Measurements from ENCODE around the gene CDC42EP1.
"Not testable (repeated sequence)": the region's sequence is repeated elsewhere in the genome, so short reads cannot be mapped to it uniquely, and the experiment has no call there.

The CDC42EP1 gene, protein sequence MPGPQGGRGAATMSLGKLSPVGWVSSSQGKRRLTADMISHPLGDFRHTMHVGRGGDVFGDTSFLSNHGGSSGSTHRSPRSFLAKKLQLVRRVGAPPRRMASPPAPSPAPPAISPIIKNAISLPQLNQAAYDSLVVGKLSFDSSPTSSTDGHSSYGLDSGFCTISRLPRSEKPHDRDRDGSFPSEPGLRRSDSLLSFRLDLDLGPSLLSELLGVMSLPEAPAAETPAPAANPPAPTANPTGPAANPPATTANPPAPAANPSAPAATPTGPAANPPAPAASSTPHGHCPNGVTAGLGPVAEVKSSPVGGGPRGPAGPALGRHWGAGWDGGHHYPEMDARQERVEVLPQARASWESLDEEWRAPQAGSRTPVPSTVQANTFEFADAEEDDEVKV

DNA sequence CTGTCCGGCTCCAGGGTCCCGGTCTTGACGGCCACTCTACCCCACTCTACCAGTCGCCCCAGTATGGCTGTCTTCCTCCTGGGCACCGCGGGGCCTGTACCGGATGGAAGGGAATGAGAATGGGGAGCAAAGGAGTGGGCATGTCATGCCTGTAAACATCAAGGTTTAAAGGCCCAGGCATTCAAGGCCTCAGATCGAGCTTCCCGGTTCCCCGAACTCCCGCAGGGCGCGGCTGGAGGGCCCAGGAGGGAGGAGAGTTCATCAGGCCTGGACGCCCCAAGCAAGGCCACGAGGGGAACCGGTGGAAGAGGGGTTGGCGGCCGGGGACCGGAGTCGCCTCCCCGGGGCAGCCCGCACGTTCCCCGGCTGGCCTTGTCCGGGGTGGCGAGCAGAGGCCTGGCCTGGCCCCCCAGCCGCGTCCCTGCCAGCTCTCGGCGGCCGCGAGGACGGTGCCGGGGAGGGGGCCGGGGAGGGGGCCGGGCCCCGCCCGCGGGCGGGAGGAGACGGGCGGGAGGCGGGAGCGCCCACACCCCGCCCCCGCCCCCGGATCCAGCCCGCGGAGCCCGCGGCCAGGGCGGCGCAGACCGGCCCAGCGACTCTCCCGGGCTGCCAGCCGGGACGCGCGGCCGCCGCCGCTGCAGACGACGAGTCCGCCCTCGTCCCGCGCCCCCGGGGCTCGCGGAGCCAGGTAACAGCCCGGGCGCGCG, at the start of gene CDC42EP1:
CDC42EP1 (plus strand) TSS at position 580 of the 707 bp plus-strand sequence. CDS start 5,870 bp downstream, outside the sequence.
- DNase-seq (ENCODE audit: low read depth, low spot score) = no peak

DNA sequence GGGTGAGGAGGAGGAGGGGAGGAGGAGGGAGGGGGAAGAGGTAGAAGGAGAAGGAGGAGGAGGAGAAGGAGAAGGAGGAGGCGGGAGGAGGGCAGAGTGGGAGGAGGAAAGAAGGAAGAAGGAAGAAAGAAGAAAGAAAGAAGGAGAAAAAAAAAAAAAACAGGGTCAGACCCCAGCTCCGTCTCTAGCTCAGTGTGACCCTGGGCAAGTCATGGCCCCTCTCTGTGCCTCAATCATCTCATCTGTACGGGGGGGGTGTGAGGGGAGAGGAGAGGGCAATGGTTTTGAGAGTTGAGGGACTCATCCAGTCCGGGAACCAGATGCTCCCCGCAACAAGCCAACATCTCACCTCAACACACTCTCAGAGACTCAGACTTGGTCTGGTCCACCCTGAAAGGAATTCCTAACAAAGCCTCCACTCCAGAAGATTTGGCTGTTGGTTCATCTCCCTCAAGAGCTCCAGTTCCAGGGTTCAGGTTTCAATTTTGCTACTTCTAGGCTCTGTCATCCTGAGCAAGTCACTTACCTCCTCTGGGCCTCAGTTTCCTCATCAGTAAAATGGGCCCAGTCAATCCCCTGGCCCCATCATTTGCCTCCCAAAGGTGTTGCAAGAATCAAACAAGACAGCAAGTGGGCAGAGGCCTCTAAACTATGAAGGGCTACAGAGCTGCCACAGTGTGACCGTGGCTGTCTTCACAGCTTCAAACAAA, 48.7 kb upstream of the CDC42EP1 start:
- no peak for DNase-seq (ENCODE audit: low read depth, low spot score)

DNA sequence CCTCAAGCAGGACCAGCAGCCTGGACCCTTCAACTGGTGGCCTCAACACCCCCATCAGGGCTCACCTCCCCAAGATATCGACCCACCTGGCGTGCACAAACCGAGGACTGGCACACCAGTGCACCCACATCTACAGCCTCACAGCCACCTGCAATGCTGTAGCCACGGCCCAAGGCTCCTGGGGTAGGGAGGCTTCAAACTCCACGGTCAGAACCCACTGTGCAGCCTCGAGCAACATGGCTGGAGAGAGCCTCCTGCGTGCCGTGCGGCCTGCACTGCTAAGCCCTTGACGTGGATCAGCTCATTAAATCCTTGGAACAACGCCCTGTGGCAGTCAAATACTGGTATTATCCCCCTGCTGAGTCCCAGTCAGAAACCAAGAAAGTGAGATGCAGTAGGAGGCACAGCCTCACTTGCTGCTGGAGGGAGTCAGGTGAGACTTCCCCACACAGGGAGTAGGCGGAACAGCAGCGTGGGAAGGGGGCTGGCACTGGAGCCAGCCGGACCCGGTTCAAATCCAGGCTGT, 45.7 kb upstream of the CDC42EP1 start:
- no peak for DNase-seq (ENCODE audit: low read depth, low spot score)

DNA sequence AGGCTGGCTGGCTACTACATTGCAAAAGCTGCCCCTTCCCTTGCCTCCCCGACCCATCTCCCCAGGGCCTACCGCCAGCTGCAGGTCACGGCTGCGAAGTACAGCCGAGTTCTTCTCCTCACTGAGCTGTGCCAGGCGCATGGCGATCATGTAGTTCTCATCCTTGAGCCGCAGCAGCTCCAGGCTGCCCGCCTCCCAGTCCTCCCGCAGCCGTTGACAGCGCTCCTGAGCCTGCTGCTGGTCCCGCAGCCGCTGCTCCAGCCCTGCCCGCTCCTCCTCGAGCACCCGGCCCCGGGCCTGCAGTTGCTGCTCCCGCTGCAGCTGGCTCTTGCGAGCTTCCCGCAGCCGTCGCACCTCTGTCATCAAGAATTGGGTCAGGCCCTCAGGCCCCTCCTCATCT, 44.4 kb upstream of the CDC42EP1 start:
- DNase-seq (ENCODE audit: low read depth, low spot score) = no peak

DNA sequence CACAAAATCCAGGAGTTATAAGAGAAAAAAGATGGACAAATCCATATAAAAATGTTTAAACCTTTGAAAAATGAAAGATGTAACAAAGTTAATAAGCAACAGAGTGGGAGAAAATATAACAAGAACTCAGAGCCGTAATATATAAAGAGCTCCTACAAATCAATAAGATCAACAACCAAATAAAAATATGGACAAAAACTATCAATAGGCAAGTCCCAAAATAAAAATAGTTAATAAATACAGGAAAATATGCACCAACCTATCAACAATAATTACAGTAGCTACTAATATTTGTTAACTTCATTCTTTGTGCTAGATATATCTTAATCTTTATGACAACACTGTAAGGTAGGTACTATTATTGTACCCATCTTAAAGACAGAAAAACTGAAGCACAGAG, 43.8 kb upstream of the CDC42EP1 start:
- no peak for DNase-seq (ENCODE audit: low read depth, low spot score)

DNA sequence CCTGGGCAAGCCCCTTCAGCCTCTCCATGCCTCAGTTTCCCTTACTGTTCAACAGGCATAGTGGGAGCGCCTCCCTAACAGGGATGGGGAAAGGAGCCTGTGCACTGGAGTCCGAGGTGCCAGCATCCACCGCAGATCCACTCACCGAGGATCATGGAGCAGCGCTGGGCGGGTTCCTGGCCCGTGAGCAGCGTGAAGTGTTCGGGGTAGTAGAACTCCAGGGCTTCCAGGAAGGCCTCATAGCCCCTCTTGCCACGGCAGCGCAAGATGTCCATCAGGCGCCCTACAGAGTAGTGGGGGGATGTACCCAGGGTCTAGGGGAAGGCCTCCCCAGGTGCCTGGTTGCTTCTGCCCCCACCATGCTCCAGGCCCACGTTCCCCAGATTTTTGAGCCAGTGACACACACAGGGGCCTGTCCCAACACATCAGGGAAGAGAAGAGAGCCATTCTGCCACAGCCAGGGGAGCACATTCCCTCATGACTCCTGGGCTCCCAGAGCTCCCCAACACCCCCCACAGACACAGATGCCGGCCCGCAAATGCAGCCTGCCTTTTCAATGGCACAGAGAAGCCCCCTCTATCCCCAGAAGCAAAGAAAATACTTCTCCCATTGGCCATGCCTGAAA, 42.3 kb upstream of the CDC42EP1 start:
- no peak for DNase-seq (ENCODE audit: low read depth, low spot score)

DNA sequence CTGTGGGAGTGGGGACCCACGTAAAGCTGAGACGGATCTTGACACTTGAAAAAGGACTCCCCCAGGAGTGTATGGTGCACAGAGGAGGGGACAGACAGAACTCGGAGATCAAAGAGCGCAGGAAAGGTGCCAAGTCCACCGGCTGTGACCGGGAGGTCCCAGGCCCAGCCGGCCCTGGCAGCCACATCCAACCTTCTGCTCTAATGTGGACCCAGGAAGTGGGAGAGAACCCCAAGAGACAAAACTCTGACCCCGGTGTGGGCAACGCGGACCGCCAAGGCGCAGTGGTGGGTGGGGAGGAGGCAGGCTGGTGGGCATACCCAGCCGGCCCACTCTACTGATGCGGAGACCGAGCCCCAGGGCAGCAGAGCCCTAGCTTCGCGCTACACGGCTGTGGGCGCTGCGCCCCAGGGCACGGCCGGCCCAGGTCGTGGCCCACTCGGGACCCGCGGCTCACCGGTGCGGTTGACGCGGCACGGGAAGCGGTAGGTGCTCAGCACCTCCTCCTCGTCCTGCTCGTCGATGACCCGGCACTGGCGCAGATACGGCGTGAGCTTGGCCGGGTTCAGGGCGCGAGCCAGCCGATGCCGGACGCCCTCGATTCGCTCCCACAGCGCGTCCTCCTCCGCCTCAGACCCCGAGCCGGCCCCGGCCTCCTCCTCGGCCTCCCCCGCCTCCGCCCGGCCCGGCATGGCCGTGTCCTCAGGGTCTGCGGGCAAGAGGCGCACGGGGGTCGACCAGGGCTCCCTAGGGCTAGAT, 41.6 kb upstream of the CDC42EP1 start:
- DNase-seq (ENCODE audit: low read depth, low spot score) = no peak

DNA sequence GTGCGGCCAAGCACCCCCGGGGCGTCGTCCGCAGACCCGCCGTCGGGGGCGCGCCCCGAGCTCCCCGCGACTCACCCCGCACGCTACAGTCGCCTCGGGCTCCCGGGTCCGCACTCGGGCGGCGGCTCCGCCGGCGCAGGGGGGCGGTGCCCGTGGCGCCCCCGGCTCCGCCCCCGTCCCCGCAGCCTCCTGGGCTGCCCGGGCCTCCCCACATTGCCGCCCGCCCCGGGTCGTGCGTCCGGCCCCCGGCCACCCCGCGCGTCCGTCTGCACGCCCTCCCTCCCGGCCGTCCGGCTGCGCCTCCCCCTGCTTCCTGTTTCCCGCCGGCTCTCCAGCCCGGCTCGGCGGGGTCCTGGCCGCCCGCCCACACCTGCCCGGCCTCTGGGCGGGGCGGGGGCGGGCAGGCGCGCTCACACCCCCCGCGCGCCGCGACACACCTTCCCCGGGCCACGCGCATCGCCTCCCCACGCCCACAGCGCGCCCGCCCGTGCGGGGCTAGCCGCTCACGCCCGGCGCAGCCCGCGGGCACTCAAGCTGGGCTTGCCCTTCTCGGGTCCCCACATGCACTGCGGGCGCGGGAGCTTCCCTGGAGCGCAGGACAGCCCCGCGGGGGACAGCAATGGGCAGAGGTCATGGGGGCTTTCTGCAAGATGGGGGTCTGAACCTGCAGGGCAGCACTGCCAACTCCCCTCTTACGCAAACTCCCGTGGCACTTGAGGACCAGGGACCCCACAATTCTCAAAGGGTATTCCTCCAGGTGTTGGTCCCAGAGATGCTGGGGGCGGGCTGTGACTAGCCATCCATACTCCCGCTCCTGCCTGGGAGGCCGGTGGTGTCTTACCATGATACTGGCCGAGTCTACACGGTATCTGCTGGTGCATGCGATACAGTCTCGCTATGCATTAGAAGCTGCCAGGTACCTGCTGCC, 40.7 kb upstream of the CDC42EP1 start, which contains the start of gene CARD10:
CARD10 (minus strand) TSS at position 148 of the 928 bp plus-strand sequence. CDS start 215 bp downstream, outside the sequence.
- no peak for DNase-seq (ENCODE audit: low read depth, low spot score)

DNA sequence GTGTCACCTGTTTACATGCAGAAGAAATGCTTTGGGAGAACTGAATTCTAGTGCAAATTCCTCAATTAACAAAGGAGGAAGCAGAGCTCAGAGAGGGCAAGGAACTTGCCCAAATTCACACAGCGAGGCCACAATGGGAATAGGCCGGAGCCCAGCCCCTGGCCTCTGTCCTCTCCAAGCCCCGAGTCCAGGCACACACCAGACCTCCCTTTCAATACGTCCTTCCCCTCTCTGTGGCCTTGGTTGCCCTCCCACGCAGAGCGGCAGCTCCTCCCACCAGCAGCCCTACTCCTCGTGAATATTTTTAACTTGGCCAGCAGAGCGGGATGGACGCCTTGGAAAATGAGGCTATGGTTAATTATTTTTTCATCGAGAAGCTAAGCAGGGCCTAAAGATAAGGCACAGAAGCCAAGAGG, 39.5 kb upstream of the CDC42EP1 start:
- DNase-seq (ENCODE audit: low read depth, low spot score) = no peak

DNA sequence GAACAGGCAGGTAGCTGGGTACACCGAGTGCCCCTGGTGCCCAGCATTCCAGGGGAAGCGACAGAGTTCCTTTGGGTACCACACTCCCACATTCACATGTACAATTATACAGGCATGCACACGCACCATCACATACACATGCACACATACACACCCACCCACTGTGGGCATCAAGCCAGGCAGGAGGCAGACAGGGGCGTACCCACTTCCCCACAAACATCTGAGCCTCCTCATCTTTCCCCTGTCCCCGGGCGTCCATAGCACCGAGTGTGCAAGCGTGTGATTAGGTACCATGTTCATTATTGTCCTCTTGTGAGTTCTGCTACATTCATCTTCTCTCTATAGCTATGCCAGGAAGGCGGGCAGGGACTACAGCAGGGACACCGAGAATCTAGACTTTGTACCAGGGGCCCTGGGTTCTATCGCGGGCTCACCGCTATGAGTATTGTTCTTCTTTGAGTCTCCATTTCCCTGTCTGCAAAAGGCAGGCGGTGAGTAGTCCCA, 39.0 kb upstream of the CDC42EP1 start:
- DNase-seq (ENCODE audit: low read depth, low spot score) = no peak

DNA sequence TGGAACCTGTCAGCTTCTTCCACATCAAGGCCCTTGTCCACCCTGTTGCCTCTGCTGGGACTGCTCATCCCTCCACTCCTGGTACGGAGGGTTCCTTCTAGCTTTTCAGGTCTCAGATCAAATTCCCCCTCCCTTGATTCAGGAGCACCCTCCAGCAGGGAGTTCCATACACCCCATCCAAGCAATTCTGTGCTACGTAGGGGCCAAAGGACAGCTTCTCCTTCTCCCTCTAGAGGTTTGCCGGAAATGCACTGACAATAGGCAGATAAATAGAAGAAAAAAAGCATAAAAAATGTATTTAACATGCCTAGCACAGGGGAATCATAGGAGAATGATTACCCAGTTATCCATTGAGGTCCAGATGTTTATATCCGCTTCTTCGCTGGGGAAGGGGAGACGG, 37.8 kb upstream of the CDC42EP1 start:
- DNase-seq (ENCODE audit: low read depth, low spot score) = no peak

DNA sequence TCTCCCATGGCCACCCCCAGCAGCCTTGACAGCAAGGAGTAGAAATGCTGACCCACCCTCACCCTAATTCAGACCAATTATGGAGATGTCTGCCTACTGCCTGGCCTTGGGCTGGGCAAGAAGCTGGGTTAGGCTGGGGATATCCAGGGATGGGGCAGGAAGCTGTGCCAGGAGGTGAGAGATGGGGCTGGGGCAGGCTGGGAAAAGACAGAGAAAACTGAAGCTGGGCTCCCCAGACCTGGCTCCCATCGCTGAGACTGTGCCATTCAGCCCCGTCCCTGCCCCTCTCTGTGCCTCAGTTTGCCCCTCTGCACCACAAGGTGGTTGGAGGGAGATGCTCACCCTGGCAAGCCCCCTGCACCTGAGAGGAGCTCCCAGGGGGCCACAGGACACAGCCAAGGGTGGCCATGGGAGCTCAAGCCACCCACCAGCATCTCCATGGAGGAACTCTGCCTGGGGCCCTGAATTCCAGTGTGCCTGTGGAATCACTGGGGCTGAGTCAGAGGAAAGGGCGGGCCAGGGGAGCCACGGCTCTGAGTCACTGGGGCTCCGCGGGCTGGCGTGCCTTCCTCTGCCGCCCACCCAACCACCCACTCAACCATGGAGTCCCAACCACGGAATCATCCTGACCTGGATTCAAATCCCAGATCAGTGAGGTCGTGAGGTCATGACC, 35.1 kb upstream of the CDC42EP1 start:
- DNase-seq (ENCODE audit: low read depth, low spot score) = no peak

DNA sequence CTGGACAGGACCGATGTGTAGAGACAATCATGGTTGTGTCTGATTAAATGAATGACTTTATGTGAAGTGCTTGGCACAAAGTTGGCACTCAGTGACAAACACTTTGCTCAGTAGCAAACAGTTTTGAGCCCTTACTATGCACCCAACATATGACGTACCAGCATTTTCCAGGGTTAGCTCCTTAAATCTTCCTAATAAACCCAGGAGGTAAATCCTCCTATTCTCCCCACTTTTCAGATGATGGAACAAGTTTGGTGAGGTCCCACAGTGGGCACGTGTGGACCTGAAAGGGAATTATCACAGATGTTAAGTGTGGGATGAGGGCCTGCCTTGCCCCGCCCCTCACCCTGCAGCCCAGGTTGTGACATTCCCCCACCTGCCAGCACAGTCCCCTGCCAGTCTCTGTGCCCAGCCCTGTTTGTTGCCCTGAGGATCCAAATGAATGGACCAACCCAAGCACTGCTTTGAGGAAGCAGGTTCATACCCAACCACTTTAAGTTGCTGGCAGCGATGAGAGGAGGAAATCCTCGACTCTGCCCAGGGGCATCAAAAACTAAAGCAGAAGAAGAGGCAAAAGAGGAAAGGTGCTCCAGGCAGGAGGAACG, 34.4 kb upstream of the CDC42EP1 start:
- no peak for DNase-seq (ENCODE audit: low read depth, low spot score)

DNA sequence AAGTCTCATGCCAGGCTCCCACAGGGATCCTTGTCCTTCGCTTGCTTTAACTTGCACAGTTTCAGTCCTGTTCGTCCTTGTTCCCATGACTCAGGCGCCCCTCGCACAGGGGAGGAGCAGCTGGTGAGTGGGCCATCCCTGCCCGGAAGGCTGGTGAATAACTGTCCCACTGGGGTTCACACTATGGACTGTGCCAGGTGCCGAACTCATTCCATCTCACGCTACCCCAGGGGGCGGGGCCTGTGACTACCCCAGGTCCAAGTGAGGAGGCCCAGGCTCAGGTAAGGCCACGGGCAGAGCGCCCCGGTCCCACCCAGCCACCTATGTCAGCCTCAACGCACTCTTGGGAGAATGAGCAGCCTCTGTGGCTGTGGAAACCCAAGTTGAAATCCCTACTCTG, 33.9 kb upstream of the CDC42EP1 start:
- DNase-seq (ENCODE audit: low read depth, low spot score) = no peak

DNA sequence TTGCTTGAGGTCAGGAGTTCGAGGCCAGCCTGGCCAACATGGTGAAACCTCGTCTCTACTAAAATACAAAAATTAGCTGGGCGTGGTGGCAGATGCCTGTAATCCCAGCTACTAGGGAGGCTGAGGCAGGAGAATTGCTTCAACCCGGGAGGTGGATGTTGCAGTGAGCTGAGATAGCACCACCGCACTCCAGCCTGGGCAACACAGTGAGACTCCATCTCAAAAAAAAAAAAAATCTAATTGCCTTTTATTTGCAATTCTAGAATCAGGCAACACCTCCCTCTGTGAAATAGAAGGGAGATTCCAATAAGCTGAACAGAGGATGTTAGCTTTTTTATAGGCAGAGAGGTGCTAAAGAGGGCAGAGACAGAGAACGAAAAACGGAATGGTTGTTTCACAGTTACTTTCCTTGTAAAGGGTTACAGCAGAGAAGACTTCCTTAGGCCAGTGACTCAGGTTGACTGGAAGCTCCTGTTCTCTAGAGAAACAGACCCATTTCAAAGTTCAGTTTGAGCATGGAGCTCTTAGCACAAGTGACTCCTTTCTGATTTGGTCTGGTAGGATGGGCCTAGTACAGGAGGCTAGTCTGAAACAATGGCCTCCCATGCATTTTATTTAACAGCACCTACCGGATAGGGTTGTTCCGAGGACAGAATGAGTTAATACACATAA, 33.1 kb upstream of the CDC42EP1 start:
- DNase-seq (ENCODE audit: low read depth, low spot score) = not testable (repeated sequence)

DNA sequence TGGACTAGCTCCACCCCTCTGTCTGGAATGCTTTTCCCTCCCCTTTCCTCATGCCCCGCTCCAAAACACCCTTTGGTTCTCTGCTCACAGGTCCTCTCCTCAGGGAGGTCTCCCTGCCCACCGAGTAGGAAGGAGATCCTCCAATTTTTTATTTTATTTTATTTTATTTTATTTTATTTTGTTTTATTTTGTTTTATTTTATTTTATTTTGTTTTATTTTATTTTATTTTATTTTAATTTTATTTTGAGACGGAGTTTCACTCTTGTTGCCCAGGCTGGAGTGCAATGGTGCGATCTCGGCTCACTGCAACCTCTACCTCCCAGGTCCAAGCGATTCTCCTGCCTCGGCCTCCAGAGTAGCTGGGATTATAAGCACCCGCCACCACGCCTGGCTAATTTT, 32.3 kb upstream of the CDC42EP1 start:
- not testable (repeated sequence) for DNase-seq (ENCODE audit: low read depth, low spot score)

DNA sequence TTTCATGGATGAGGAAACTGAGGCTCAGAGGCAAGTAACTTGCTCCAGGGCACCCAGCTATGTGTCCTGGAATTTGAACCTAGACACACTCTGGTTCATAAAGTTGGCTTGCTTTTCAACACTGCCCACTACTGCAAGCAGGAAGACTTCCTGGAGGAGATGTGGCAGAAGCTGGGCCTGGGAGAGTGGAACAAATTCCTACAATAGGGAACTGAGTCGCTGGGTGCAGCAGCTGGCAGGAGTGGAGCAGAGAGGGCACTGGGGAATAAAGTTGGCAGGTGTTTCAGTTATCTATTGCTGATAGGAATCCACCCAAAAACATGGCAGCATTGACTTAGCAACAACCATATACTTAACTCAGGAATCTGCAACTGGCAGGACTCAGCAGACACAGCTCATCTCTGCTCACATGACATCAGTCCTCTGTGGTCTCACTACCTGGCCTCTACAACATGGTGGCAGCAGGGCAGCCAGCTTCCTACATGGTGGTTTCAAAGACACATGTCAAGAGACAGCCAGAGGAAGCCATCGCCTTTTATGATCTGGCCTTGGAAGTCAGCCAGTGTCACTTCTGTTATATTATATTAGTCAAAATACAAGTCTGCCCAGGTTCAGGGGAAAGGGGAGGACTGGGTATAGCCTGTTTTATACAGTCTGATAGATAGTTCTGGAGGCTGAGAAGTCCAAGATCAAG, 30.5 kb upstream of the CDC42EP1 start:
- no peak for DNase-seq (ENCODE audit: low read depth, low spot score)

Data from iPS DF 19.7 (cell line).